Stimulated activated CD8-positive, alpha-beta memory T cell treated with anti-CD3 and anti-CD28 coated beads, Interleukin-4, amount 100 ng/mL, for 1 hour (primary cell): ENCODE data around the gene MGRN1.
A peak's percentile ranks its signal among the peaks of the same experiment; 100 is the strongest.

Source experiments
- DNase-seq, 2 donors: peaks; one replicate each; pipeline ENCODE4 v3.0.0-alpha.2; 2020; ENCODE audit warnings: low read depth in 2 of 2, low spot score in 1 of 2

Gene MGRN1

DNA sequence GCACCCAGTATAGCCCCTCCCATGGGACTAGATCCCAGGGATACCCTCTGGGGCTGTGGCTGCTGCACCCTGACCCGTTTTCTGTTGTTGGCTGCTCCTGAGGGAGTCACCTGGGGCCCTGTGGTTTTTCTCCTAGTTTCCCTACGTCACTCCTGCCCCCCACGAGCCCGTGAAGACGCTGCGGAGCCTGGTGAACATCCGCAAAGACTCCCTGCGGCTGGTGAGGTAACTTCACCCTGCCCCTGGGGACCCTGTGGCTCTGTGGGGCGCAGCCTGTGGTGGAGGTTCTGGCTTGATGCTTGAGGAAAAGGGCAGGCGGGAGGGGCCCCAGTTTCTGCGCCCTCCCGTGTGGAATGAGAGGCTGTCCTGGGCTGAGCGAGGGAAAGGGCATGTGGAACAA lies 27.2 kb downstream of the MGRN1 start:
- no peak for DNase-seq

DNA sequence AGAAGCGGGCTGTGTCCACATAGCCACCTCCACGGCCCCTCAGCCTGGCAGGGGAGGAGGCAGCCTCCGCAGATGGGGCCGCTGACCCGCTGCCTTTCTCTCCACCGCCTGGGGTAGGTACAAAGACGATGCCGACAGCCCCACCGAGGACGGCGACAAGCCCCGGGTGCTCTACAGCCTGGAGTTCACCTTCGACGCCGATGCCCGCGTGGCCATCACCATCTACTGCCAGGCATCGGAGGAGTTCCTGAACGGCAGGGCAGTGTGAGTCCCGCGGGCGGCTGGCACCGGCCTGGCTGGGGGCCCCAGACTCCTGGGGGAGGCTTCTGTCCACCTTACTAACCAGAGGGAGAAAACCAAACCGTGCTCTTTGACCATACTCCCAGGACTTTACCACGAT lies 27.9 kb downstream of the MGRN1 start:
- DNase-seq: no peak

DNA sequence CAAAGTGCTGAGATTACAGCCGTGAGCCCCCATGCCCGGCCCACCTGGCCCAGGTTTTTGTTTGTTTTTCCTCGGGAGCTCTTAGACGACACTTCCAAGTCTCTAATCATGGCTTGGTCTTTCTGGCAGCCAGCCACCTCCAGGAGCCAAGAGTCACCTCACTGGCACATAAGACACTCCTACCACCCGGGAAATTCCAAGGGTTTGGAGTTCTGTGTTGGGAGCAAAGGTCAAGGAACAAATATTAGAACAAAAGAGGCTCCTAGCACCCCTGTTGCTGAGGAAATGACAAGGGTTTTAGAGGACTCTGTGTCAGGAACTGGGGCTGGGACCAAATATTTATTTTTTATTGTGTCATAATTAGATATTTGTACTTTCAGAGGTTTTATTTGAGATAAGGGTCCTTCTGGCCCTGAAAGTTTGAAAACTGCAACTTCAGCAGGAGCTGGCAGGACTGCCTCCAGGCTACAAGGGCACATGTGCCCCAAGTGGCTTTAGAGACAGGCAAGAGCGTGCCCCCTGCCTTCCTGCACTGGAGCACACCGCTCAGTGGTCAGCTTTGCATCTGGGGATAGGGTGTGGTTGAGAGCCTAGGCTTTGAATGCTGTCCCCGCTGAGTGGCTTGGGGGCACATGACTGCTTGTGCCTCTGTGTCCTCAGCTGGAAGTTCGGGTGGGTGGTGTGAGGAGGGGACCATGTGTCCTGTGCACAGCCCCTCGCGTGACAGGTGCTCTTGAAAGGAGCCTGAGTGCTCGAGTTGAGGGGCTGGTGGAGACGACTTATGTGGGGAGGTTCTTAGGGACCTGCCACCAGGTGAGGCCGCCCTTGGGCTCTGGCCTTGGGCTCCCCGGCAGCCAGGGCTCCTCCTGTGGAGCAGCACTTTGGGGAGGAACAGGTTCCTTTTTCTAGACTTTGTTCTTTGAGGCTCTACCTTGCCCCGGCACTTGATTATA lies 29.7 kb downstream of the MGRN1 start:
- no peak for DNase-seq

GRCh38 chr16:4654964-4655590 lies 30.5 kb downstream of the MGRN1 start:
- no peak for DNase-seq

DNA sequence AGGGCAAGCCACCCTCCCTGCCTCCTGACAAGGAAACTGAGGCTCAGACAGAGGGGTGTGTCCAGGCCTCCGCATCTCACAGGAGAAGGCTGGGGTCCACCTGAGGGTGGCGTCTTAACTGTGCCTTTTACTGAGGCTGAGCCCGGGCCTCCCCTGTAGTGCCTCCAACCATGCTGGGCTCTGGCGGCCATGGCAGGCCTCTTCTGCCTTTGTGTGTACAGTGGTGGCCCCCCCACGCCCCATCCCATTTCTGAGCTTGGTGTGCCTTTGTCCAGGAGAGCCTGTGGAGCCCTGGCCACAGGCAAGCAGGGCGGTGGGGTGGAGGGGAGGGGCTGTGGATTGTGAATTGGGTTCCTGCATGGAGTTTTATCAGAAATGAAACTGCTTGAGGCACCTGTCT lies 31.2 kb downstream of the MGRN1 start:
- no peak for DNase-seq

GRCh38 chr16:4656221-4656620 lies 31.6 kb downstream of the MGRN1 start:
- DNase-seq: no peak

GRCh38 chr16:4656695-4657686 lies 32.4 kb downstream of the MGRN1 start:
- DNase-seq: no peak

DNA sequence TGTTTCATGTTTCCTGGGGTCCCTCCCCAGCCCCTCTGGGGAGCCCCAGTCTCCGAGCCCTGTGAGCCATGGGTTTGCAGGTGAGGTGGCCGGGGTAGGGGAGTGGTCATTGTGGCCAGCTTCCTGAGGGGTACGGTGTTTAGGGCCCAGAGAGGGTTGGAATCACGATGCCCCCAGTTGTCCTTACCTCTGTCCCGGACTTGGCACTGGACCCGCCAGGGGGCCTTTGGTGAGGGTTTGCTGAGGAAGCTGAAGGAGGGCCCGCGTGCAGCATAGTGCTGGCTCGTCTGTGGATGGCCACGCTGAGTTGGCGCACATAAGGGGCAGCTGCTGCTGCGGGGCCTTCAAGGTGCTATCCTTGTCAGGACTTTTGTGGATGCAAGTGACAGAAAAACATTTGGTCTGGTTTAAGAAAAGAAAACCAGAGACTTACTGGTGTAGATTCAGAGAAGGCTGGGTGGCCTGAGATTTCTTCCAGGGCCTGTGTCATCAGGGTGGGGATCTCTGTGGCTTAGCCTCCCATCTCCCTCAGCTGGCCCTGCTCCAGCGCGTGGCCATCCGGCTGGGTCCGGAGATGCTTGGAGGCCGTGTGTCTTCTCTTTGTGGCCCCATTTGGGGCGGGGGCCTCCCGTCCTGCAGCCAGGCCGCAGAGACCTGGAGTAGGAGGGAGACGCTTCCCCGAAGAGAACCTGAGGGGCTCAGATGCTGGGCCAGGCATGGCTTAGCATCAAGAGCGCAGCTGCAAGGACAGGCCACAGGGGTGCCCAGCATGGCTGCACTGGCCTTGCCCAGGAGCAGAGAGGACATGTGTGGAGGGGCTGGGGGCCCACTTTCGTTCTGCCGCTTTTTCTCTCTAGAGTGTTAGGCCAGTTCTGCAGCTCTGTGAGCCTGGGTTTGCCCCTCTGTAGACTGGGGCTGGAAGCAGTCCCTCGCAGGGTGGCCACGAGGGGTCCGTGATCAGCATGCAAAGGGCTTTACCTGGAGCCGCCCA lies 35.0 kb downstream of the MGRN1 start:
- DNase-seq: no peak

DNA sequence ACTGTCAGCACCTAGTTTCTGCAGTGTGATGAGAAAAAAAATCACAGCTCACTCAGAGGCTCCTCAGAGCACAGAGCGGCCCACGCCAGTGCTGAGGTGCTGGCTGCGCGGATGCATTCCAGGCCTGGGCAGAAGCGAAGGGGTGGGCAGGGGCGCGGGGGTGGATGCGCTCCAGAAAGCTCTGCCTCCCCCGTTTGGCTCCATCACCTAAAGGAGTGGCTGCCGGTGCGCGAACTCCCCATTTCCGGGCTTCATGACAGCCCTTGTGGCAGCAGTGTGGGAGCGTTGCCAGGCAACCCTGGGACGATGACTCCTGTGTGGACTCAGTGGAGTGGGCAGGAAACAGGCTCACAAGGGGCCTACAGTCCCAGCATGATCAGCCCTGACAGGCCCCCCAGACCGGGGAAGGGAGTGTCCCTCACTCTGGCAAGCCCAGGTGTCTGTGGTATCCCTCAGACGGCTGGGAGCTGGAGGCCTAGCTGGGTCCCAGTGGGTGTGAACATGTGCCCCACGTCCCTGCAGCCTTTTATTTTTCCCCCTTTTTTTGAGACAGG lies 35.9 kb downstream of the MGRN1 start:
- DNase-seq: peak; percentile 28 to 37

GRCh38 chr16:4661661-4662060 lies 37.0 kb downstream of the MGRN1 start:
- no peak for DNase-seq

- no peak for DNase-seq
Measured at GRCh38 chr16:4663465-4663776, 38.8 kb downstream of the MGRN1 start.

DNA sequence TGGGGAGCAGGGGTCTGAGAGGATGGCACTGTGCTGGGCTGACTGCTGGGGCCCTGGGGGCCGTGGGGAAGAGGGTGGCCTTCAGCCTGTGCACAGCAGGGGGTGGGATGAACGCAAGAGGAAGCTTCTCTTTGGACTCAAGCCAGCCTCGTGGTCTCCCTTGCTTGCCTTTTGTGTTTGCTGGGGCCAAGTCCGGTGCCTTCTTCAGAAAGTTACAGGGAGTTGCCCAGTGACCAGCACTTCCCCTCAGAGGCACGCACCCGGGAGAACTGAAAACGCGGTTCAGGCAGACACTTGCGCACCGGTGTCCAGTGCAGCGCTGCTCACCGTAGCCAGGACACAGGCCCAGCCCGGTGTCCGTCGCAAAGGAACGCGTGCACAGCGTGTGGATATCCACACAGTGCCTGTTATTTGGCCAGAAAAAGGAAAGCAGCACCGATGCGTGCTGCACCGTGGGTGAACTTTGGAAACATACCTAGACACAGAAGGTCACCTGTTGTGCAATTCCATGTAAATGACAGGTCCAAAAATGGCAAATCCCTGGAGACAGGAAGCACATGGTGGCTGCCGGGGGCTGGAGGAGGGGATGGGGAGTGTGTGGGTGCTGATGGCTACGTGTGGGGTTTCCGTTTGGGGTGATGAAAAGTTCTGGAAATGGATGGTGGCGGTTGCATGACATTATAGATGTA lies 39.3 kb downstream of the MGRN1 start:
- DNase-seq: no peak

DNA sequence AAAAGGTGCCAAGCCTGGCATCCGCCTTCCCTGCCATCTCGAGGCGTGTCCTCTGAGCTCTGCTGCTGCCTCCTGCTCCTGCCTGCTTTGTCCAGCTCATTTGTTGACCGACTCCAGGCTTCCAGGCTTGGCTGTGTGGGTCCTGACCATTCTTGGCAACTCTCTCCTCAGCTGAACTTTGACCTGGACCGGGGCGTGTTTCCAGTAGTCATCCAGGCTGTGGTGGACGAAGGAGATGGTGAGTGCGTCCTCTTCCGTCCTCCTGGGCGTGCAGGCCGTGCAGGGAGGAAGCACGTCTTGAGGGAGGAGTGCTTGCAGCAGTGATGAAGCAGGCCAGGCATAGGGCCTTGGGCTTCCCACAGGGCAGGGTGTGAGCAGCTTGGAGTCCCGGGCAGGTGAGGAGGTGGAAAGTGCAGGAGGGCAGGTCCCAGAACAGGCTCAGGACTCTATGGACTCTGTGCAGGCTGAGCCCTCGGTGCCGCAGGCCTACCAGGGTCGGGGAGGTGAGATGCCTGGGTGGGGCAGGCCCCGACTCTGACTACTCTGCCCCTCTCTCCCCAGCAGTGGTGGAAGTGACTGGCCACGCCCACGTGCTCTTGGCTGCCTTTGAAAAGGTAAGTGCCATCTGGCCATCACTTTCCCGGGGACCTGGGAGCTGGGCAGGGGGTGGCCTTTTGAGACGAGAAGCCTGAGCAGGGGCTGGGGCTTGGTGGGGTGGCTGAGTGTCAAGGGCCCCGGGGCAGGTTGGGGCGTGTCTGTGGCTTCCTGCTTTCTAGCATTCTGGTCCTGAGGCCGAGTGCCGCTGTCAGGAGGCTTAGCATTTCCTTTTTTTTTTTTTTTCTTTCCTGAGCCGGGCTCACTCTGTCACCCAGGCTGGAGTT lies 40.2 kb downstream of the MGRN1 start:
- DNase-seq: peak in 1 of 2 donors; percentile 21

DNA sequence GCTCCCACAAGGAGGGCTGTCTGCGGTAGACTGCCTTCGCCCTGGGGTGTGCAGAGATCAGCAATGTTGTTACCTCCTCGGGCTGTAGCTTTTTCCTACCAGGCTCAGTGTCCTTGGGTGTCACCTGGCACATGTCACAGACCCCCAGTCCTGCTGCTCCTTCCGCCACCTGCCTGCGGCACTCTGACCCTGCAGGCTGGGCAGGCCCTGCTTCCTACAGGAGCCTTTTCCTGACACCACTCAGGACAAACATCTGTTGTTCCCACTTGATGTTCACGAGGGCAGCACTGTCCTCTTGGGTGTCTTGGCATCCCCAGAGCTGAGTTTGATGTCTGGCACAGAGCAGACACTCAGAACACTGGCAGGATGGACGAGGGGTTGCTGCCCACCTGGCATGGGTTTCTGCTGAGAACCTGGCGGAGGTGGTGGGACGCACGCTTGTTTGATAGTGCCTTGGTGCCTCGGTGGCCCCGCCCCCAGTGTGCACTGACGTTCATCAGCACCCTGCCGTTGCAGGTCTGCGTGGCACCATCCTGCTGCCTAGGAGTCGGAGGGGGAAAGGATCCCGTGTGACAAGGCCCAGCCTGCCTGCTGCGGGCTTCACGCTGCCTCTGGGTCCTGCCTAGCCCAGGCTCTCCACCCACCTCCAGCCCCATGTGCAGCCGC lies 42.0 kb downstream of the MGRN1 start:
- DNase-seq: no peak

DNA sequence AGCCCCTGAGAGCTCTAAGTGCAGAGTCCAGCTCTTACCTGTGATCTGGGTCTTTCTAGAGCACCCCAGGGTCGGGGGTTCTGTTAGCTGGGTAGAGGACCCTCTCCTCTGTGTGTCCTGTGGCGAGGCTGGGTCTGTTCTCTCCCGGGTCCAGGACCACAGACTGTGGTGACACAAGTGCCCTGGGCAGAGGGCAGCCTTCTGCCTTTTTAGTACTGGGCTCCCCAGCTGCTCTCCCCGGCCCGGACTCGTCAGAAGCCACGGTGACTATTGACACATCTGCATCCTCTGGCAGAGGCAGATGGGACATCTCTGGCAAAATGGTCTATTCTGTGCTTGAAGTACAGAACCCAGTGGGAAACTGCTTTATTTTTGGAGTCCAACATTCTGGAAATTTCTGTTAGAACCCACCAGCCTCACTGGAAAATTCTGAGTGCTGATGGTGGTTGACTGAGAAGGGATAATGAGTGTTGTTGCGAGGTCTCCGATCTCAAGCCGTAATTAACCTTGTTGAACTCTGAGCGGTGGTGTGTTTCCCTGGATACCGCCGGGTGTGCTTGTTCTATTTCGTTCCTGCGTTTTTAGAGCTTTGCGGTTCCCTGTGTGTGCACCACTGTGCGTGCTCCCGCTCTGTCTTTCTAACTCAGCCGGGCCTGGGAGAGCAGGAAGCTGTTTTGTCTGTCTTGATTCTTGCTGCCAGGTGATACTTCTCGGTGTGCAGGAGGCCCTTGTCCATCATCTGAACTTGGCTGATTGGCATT lies 42.8 kb downstream of the MGRN1 start:
- DNase-seq: no peak

DNA sequence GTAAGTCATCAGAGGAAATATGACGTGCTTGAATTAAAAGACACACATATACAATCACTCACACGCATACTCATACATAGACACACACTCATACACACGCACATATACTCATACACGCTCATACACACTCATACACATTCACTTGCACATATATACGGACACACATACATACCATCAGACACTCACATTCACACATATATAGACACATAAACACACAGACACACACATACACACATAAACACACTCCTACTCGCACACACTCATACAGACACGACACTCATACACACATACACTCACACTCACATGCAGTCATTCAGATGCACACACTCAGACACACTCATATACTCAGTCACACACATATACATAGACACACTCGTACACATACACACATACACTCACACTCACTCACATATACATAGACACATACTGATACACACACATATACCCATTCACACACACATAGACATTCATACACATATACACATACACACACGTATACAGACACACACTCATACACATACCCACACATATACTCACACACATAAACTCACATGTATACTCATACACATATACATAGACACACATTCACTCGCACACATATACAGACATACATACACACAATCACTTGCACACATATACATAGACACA lies 43.8 kb downstream of the MGRN1 start:
- DNase-seq: no peak
